ENCODE data around the gene ETFA. TPM values are rescaled to one million over a fixed set of nuclear protein-coding genes. Genes with fewer than 3 reads are reported as not detected.

Gene ETFA
- total RNA-seq, 4 donors from 2014 or later, result 90.9 to 233 (median 99.9) TPM

GRCh38 chr15:76200083-76200465 lies 111.2 kb downstream of the ETFA start:
- Histone ChIP-seq H3K36me3 (no peaks in the 10 kb centered on the region), H3K27ac (no peak overlapping the region), H3K4me1 (peaks cover 4 to 6% of the 10 kb centered on the region in 2 donors), H3K27me3 (no peaks in the 10 kb centered on the region), H3K4me3 (no peak overlapping the region), H3K9me3 (no peaks in the 10 kb centered on the region)
- intact Hi-C loops (cut with DNase I; ENCODE audit: low total_unique reads), result no loop called here
- TF ChIP-seq CTCF (IDR thresholded peaks at IDR 0.05), result no peak
- no peak for TF ChIP-seq POLR2A (IDR thresholded peaks at IDR 0.05)
- no peak for DNase-seq

GRCh38 chr15:76199106-76200082 lies 111.9 kb downstream of the ETFA start:
- peak; percentile 79 to 80 for DNase-seq

GRCh38 chr15:76198456-76199105 lies 112.7 kb downstream of the ETFA start:
- Histone ChIP-seq H3K4me3 (no peak overlapping the region), H3K27me3 (no peaks in the 10 kb centered on the region), H3K4me1 (peaks cover 4 to 6% of the 10 kb centered on the region in 2 donors), H3K9me3 (no peaks in the 10 kb centered on the region), H3K36me3 (no peaks in the 10 kb centered on the region), H3K27ac (no peak overlapping the region)
- intact Hi-C loops (cut with DNase I; ENCODE audit: low total_unique reads), result no loop called here
- DNase-seq, result no peak
- TF ChIP-seq CTCF (IDR thresholded peaks at IDR 0.05) (no peak), POLR2A (IDR thresholded peaks at IDR 0.05) (no peak)

More at GRCh38 chr15:76199106-76200082, 111.9 kb downstream of the ETFA start:
- peaks cover 4 to 6% of the 10 kb centered on the region in 2 donors for H3K4me1 ChIP-seq
- no peak overlapping the region for H3K27ac ChIP-seq
- TF ChIP-seq CTCF (IDR thresholded peaks at IDR 0.05) (no peak), POLR2A (IDR thresholded peaks at IDR 0.05) (no peak)
- H3K36me3 ChIP-seq, result no peaks in the 10 kb centered on the region
- H3K27me3 ChIP-seq, result no peaks in the 10 kb centered on the region
- intact Hi-C loops (cut with DNase I; ENCODE audit: low total_unique reads), result no loop called here
- no peaks in the 10 kb centered on the region for H3K9me3 ChIP-seq
- H3K4me3 ChIP-seq, result no peak overlapping the region

GRCh38 chr15:76197703-76198455 lies 113.4 kb downstream of the ETFA start:
- no peak for TF ChIP-seq POLR2A (IDR thresholded peaks at IDR 0.05)
- TF ChIP-seq CTCF (IDR thresholded peaks at IDR 0.05), result no peak
- Histone ChIP-seq H3K27me3 (no peaks in the 10 kb centered on the region), H3K4me1 (peaks cover 4 to 6% of the 10 kb centered on the region in 2 donors), H3K27ac (no peak overlapping the region), H3K4me3 (no peak overlapping the region), H3K36me3 (no peaks in the 10 kb centered on the region), H3K9me3 (no peaks in the 10 kb centered on the region)
- no peak for DNase-seq
- intact Hi-C loops (cut with DNase I; ENCODE audit: low total_unique reads), result no loop called here

Data from uterus (tissue), 4 donors.